Uterus (tissue), 4 donors: Measurements from ENCODE around the gene HMCN1. TPM values are rescaled to one million over a fixed set of nuclear protein-coding genes. Genes with fewer than 3 reads are reported as not detected.

Source experiments
- DNase-seq, 2 donors: peaks; one replicate each; pipeline ENCODE4 v3.0.0-alpha.2; 2019 to 2020
- H3K27ac ChIP-seq, 2 donors: fragments of 200-600 bp; sonication (generic); 1 replicate in 1 of 2; 2 replicates in 1 of 2; pipeline ENCODE4 v1.5.1; 2016 to 2018
- H3K27me3 ChIP-seq, 2 donors: fragments of 200-600 bp; sonication (generic); one replicate each; pipeline ENCODE4 v1.5.1; 2018 to 2019; ENCODE audit warnings: control low read depth in 1 of 2
- H3K36me3 ChIP-seq, 2 donors: fragments of 200-600 bp; sonication (generic); one replicate each; pipeline ENCODE4 v1.5.1; 2019; ENCODE audit warnings: control low read depth in 1 of 2
- H3K4me1 ChIP-seq, 2 donors: fragments of 200-600 bp; sonication (generic); one replicate each; pipeline ENCODE4 v1.5.1; 2018 to 2019; ENCODE audit warnings: control low read depth in 1 of 2
- H3K4me3 ChIP-seq, 2 donors: fragments of 200-600 bp; sonication (generic); 1 replicate in 1 of 2; 2 replicates in 1 of 2; pipeline ENCODE4 v1.5.1; 2018 to 2019; ENCODE audit warnings: mild to moderate bottlenecking in 1 of 2
- H3K9me3 ChIP-seq, 2 donors: fragments of 200-600 bp; sonication (generic); one replicate each; pipeline ENCODE4 v1.5.1; 2019; ENCODE audit warnings: control low read depth in 1 of 2
- CTCF ChIP-seq, 4 experiments: fragments of 200-600 bp in 2 of 4; fragments of 450-650 bp in 2 of 4; sonication (generic) in 2 of 4; IDR thresholded peaks; one replicate each; pipeline ENCODE4 v1.5.1; 2016 to 2019; ENCODE audit warnings: antibody characterized with exemption in 4 of 4, mild to moderate bottlenecking in 2 of 4, moderate library complexity in 1 of 4
- POLR2A ChIP-seq, 2 donors: fragments of 450-650 bp; IDR thresholded peaks; one replicate each; pipeline ENCODE4 v1.6.1; 2016; ENCODE audit warnings: antibody characterized with exemption in 2 of 2, mild to moderate bottlenecking in 1 of 2, moderate library complexity in 1 of 2
- intact Hi-C: fragments of 100-400 bp; cut with DNase I; formaldehyde crosslinking; loops from one replicate; pipeline ENCODE4 v1.15.1; 2023; ENCODE audit warnings: low total_unique reads
- total RNA-seq, 4 donors: library from RNA; depleted of rRNA in 3 of 4; stranded (reverse); fragments of >200 nt in 3 of 4; gene quantifications; one replicate each; pipeline versions ENCODE4 v1.1.0 to v1.2.4, GENCODE V29; 2014 to 2023
- donor health status: DM: yes; HTN: yes; CAD: no.

Gene HMCN1
- total RNA-seq, 4 donors from 2014 or later, result 0.59 to 92.9 (median 5.1) TPM

- Histone ChIP-seq H3K36me3 (no peaks in the 10 kb centered on the region), H3K4me3 (no peak overlapping the region), H3K9me3 (no peaks in the 10 kb centered on the region), H3K27me3 (no peaks in the 10 kb centered on the region), H3K27ac (no peak overlapping the region), H3K4me1 (no peaks in the 10 kb centered on the region)
- no peak for TF ChIP-seq CTCF (IDR thresholded peaks at IDR 0.05)
- TF ChIP-seq POLR2A (IDR thresholded peaks at IDR 0.05), result no peak
- intact Hi-C loops, result no loop called here
- DNase-seq, result no peak
Observed at GRCh38 chr1:186194107-186194756, 460.0 kb downstream of the HMCN1 start.

GRCh38 chr1:186195377-186195931, 461.3 kb downstream of the HMCN1 start:
- no peaks in the 10 kb centered on the region for H3K36me3 ChIP-seq
- no peaks in the 10 kb centered on the region for H3K9me3 ChIP-seq
- intact Hi-C loops, result no loop called here
- H3K27ac ChIP-seq, result no peak overlapping the region
- TF ChIP-seq CTCF (IDR thresholded peaks at IDR 0.05) (no peak), POLR2A (IDR thresholded peaks at IDR 0.05) (no peak)
- H3K4me3 ChIP-seq, result no peak overlapping the region
- no peak for DNase-seq
- no peaks in the 10 kb centered on the region for H3K4me1 ChIP-seq
- H3K27me3 ChIP-seq, result no peaks in the 10 kb centered on the region

- no peak overlapping the region for H3K27ac ChIP-seq
- intact Hi-C loops, result no loop called here
- H3K27me3 ChIP-seq, result no peaks in the 10 kb centered on the region
- H3K4me1 ChIP-seq, result no peaks in the 10 kb centered on the region
- no peaks in the 10 kb centered on the region for H3K36me3 ChIP-seq
- TF ChIP-seq POLR2A (IDR thresholded peaks at IDR 0.05) (no peak), CTCF (IDR thresholded peaks at IDR 0.05) (no peak)
- peak; percentile 37 to 62 for DNase-seq
- no peaks in the 10 kb centered on the region for H3K9me3 ChIP-seq
- no peak overlapping the region for H3K4me3 ChIP-seq
Observed at GRCh38 chr1:186202271-186202764, 468.1 kb downstream of the HMCN1 start.

GRCh38 chr1:186202776-186203175, 468.6 kb downstream of the HMCN1 start:
- intact Hi-C loops, result no loop called here
- Histone ChIP-seq H3K27ac (no peak overlapping the region), H3K27me3 (no peaks in the 10 kb centered on the region), H3K4me1 (no peaks in the 10 kb centered on the region), H3K9me3 (no peaks in the 10 kb centered on the region), H3K4me3 (no peak overlapping the region), H3K36me3 (no peaks in the 10 kb centered on the region)
- TF ChIP-seq POLR2A (IDR thresholded peaks at IDR 0.05) (no peak), CTCF (IDR thresholded peaks at IDR 0.05) (no peak)
- no peak for DNase-seq

GRCh38 chr1:186206048-186206570, 471.9 kb downstream of the HMCN1 start:
- DNase-seq, result no peak
- no peak overlapping the region for H3K27ac ChIP-seq
- H3K4me1 ChIP-seq, result no peaks in the 10 kb centered on the region
- no peak for TF ChIP-seq CTCF (IDR thresholded peaks at IDR 0.05)
- no peak for TF ChIP-seq POLR2A (IDR thresholded peaks at IDR 0.05)
- H3K27me3 ChIP-seq, result no peaks in the 10 kb centered on the region
- no peak overlapping the region for H3K4me3 ChIP-seq
- intact Hi-C loops, result no loop called here
- H3K9me3 ChIP-seq, result no peaks in the 10 kb centered on the region
- no peaks in the 10 kb centered on the region for H3K36me3 ChIP-seq
